Mesendoderm (in vitro differentiated cells): Measurements from ENCODE around the gene AFAP1. TPM values are rescaled to one million over a fixed set of nuclear protein-coding genes. Genes with fewer than 3 reads are reported as not detected.

Source experiments
- DNase-seq: peaks from one replicate; pipeline ENCODE4 v3.0.0; 2013
- H2AK5ac ChIP-seq: 2 replicates; pipeline ENCODE4 v1.6.1; 2013; ENCODE audit warnings: low read length, inconsistent platforms
- H2BK120ac ChIP-seq: 2 replicates; pipeline ENCODE4 v1.6.1; 2013; ENCODE audit warnings: low read depth, mild to moderate bottlenecking, low read length, moderate library complexity, mixed read lengths
- H2BK15ac ChIP-seq: replicated peaks from 2 replicates; pipeline ENCODE4 v1.6.1; 2013; ENCODE audit warnings: low read depth, mild to moderate bottlenecking, moderate library complexity
- H2BK5ac ChIP-seq: 2 replicates; pipeline ENCODE4 v1.6.1; 2013; ENCODE audit warnings: low read length, inconsistent platforms
- H3K18ac ChIP-seq: 2 replicates; pipeline ENCODE4 v1.6.1; 2013; ENCODE audit warnings: mild to moderate bottlenecking, low read length, mixed read lengths
- H3K23ac ChIP-seq: one replicate; pipeline ENCODE4 v1.6.1; 2013; ENCODE audit warnings: low read length
- H3K27ac ChIP-seq: 2 replicates; pipeline ENCODE4 v1.5.1; 2013; ENCODE audit warnings: low read depth, mild to moderate bottlenecking, inconsistent platforms, low read length, moderate library complexity
- H3K27me3 ChIP-seq: 2 replicates; pipeline ENCODE4 v1.6.1; 2013; ENCODE audit warnings: low read length, control low read depth, mild to moderate bottlenecking, inconsistent platforms; ENCODE audit not compliant: insufficient read depth, poor library complexity
- H3K36me3 ChIP-seq: 2 replicates; pipeline ENCODE4 v1.6.1; 2013; ENCODE audit warnings: low read length, inconsistent platforms; ENCODE audit not compliant: control insufficient read depth, insufficient read depth
- H3K4ac ChIP-seq: one replicate; pipeline ENCODE4 v1.6.1; 2013; ENCODE audit warnings: low read depth, mild to moderate bottlenecking, low read length, moderate library complexity
- H3K4me1 ChIP-seq: 2 replicates; pipeline ENCODE4 v1.6.1; 2013; ENCODE audit warnings: low read depth, low read length, inconsistent platforms; ENCODE audit not compliant: control insufficient read depth
- H3K4me2 ChIP-seq: 2 replicates; pipeline ENCODE4 v1.6.1; 2013; ENCODE audit warnings: low read length
- H3K4me3 ChIP-seq: 2 replicates; pipeline ENCODE4 v1.5.1; 2013; ENCODE audit warnings: mild to moderate bottlenecking, low read length
- H3K56ac ChIP-seq: one replicate; pipeline ENCODE4 v1.6.1; 2013; ENCODE audit warnings: low read length
- H3K79me1 ChIP-seq: 2 replicates; pipeline ENCODE4 v1.6.1; 2013; ENCODE audit warnings: low read length, inconsistent platforms
- H3K79me2 ChIP-seq: 2 replicates; pipeline ENCODE4 v1.6.1; 2013; ENCODE audit warnings: mild to moderate bottlenecking, low read length; ENCODE audit not compliant: control insufficient read depth, insufficient read depth
- H3K9ac ChIP-seq: 2 replicates; pipeline ENCODE4 v1.6.1; 2013; ENCODE audit warnings: low read length, inconsistent platforms
- H4K5ac ChIP-seq: one replicate; pipeline ENCODE4 v1.6.1; 2013; ENCODE audit warnings: low read length
- H4K8ac ChIP-seq: one replicate; pipeline ENCODE4 v1.6.1; 2013; ENCODE audit warnings: low read depth, mild to moderate bottlenecking, control low read depth, low read length, moderate library complexity
- WGBS: extraction: QIAGEN DNeasy Blood & Tissue Kit; methylation state at CpG from one replicate; pipeline ENCODE4 v1.1.7; 2013; ENCODE audit warnings: low lambda C conversion rate, missing lambda C conversion rate; ENCODE audit not compliant: insufficient coverage; ENCODE audit errors: extremely low coverage; 5-methylcytosine and 5-hydroxymethylcytosine counted together
- polyA plus RNA-seq, 2 experiments: library from polyadenylated mRNA; stranded (reverse); fragments of 200-250 nt; gene quantifications; one replicate each; pipeline ENCODE4 v1.2.3, GENCODE V29; 2013

The AFAP1 gene
- polyA plus RNA-seq (2013, experiment 1 of 2), result 11.2 TPM
- polyA plus RNA-seq (2013, experiment 2 of 2), result 11.4 TPM

GRCh38 chr4:7939377-7940108 is at the start of gene AFAP1:
Gene AFAP1 (minus strand): TSS chr4:7939861. CDS start chr4:7872078, 67,783 bp downstream.
- peak within 1 kb of the TSS; percentile 88 for H4K8ac ChIP-seq
- H3K18ac ChIP-seq, result peak within 1 kb of the TSS; percentile 19
- H3K27me3 ChIP-seq, result no peaks in the 10 kb centered on the region
- peaks cover 31% of the 10 kb centered on the region for H3K79me2 ChIP-seq
- peak within 1 kb of the TSS; percentile 91 for H3K56ac ChIP-seq
- peak within 1 kb of the TSS; percentile 88 for H3K9ac ChIP-seq
- H4K5ac ChIP-seq, result no peak within 1 kb of the TSS
- H2BK5ac ChIP-seq, result no peak within 1 kb of the TSS
- no peak within 1 kb of the TSS for H2BK15ac ChIP-seq
- WGBS, result no CpG with 5 or more reads among the region's 96 CpGs
- peaks cover 9% of the 10 kb centered on the region for H3K4me1 ChIP-seq
- H3K79me1 ChIP-seq, result peaks cover 3% of the 10 kb centered on the region
- peak within 1 kb of the TSS; percentile 76 for H3K4me3 ChIP-seq
- H3K4ac ChIP-seq, result peak within 1 kb of the TSS; percentile 7
- H3K23ac ChIP-seq, result peak within 1 kb of the TSS; percentile 91
- peak within 1 kb of the TSS; percentile 83 for H3K27ac ChIP-seq
- H3K36me3 ChIP-seq, result no peaks in the 10 kb centered on the region
- H3K4me2 ChIP-seq, result peak within 1 kb of the TSS; percentile 95
- peak; percentile 94 for DNase-seq
- peak within 1 kb of the TSS; percentile 1 for H2BK120ac ChIP-seq
- no peak within 1 kb of the TSS for H2AK5ac ChIP-seq

GRCh38 chr4:7988437-7988836 is 48.8 kb upstream of the AFAP1 start:
- Histone ChIP-seq H3K79me2 (no peaks in the 10 kb centered on the region), H3K56ac (no peak overlapping the region), H3K79me1 (no peaks in the 10 kb centered on the region), H3K4me1 (no peaks in the 10 kb centered on the region), H3K4ac (no peak overlapping the region), H3K36me3 (no peaks in the 10 kb centered on the region), H4K5ac (no peak overlapping the region), H2AK5ac (no peak overlapping the region), H3K27me3 (no peaks in the 10 kb centered on the region), H3K4me3 (no peak overlapping the region), H3K23ac (no peak overlapping the region), H3K9ac (no peak overlapping the region), H2BK15ac (no peak overlapping the region), H3K27ac (no peak overlapping the region), H4K8ac (no peak overlapping the region), H3K18ac (no peak overlapping the region), H2BK120ac (no peak overlapping the region), H3K4me2 (no peak overlapping the region), H2BK5ac (no peak overlapping the region)
- no peak for DNase-seq
- no CpG with 5 or more reads among the region's 1 CpG for WGBS

GRCh38 chr4:7987148-7987989 is 47.7 kb upstream of the AFAP1 start:
- no peaks in the 10 kb centered on the region for H3K4me1 ChIP-seq
- no peak overlapping the region for H3K9ac ChIP-seq
- no peak overlapping the region for H3K23ac ChIP-seq
- no peak overlapping the region for H3K56ac ChIP-seq
- no peak overlapping the region for H3K27ac ChIP-seq
- H3K18ac ChIP-seq, result no peak overlapping the region
- DNase-seq, result peak; percentile 87
- no peaks in the 10 kb centered on the region for H3K36me3 ChIP-seq
- H3K4me3 ChIP-seq, result no peak overlapping the region
- no peak overlapping the region for H2BK120ac ChIP-seq
- H3K4me2 ChIP-seq, result no peak overlapping the region
- H2AK5ac ChIP-seq, result no peak overlapping the region
- no peak overlapping the region for H4K5ac ChIP-seq
- H3K4ac ChIP-seq, result no peak overlapping the region
- H3K79me2 ChIP-seq, result no peaks in the 10 kb centered on the region
- H4K8ac ChIP-seq, result no peak overlapping the region
- H3K79me1 ChIP-seq, result no peaks in the 10 kb centered on the region
- no peaks in the 10 kb centered on the region for H3K27me3 ChIP-seq
- no CpG with 5 or more reads among the region's 10 CpGs for WGBS
- H2BK15ac ChIP-seq, result no peak overlapping the region
- H2BK5ac ChIP-seq, result no peak overlapping the region

DNA sequence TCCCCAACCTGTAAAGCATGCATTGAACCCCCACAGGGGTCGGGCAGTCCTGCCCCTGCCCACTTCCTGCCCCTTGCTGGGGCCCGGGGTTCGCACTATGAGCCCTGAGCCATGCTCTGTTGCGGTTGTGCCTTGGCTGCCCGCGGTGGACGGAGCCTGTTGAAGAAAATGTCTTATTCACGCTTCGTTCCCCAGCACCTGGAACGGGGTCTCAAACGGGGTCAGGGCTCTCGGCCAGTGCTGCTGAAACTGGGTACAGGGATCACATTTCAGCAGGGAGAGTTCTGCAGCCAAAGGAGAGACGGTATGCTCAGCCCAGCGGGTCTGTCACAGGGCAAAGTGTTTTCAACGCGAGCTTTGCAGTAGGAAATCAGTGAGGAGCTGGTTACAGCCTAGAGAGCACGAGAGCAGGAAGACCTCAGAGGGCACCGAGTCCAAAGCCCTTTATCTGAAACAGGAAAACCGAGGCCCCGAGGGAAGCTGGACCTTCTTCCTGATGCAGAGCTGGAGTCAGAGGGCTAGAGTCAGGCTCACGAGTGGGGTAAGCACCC is 46.3 kb upstream of the AFAP1 start:
- Histone ChIP-seq H3K79me1 (no peaks in the 10 kb centered on the region), H3K4ac (no peak overlapping the region), H3K79me2 (no peaks in the 10 kb centered on the region), H4K5ac (no peak overlapping the region), H3K56ac (no peak overlapping the region), H2BK5ac (no peak overlapping the region), H3K27me3 (no peaks in the 10 kb centered on the region), H3K4me3 (no peak overlapping the region), H4K8ac (no peak overlapping the region), H3K27ac (no peak overlapping the region), H2BK15ac (no peak overlapping the region), H3K9ac (no peak overlapping the region), H3K18ac (no peak overlapping the region), H3K4me2 (no peak overlapping the region), H3K23ac (no peak overlapping the region), H3K4me1 (no peaks in the 10 kb centered on the region), H2AK5ac (no peak overlapping the region), H2BK120ac (no peak overlapping the region), H3K36me3 (no peaks in the 10 kb centered on the region)
- WGBS, result no CpG with 5 or more reads among the region's 21 CpGs
- DNase-seq, result no peak

DNA sequence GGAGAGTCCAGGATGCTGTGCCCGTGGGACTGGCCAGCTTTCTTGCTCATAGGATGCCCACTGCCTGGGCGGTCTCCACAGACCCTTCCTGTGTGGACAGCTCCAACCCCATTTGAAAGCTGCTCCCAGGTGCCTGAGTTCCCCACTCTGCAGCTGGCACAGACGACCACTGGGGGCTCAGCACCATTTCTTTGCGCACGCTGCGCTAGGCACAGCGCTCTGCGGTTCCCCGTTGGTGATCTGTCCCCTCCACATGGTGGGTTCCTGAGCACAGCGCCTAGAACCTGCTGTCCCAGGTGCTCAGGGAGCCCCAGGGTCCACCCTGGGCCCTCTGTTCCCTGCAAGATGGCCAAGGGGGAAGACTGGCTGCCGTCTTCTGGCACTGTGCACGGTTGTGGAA is 45.4 kb upstream of the AFAP1 start:
- DNase-seq, result no peak
- no peak overlapping the region for H3K18ac ChIP-seq
- no peak overlapping the region for H4K5ac ChIP-seq
- H3K36me3 ChIP-seq, result no peaks in the 10 kb centered on the region
- H3K4me2 ChIP-seq, result no peak overlapping the region
- no peak overlapping the region for H3K27ac ChIP-seq
- no peak overlapping the region for H2BK5ac ChIP-seq
- no peak overlapping the region for H2AK5ac ChIP-seq
- WGBS, result no CpG with 5 or more reads among the region's 12 CpGs
- no peaks in the 10 kb centered on the region for H3K27me3 ChIP-seq
- H3K9ac ChIP-seq, result no peak overlapping the region
- H3K79me1 ChIP-seq, result no peaks in the 10 kb centered on the region
- H2BK15ac ChIP-seq, result no peak overlapping the region
- no peak overlapping the region for H3K4me3 ChIP-seq
- no peak overlapping the region for H3K56ac ChIP-seq
- no peak overlapping the region for H4K8ac ChIP-seq
- H3K79me2 ChIP-seq, result no peaks in the 10 kb centered on the region
- H3K4me1 ChIP-seq, result no peaks in the 10 kb centered on the region
- no peak overlapping the region for H3K4ac ChIP-seq
- no peak overlapping the region for H2BK120ac ChIP-seq
- no peak overlapping the region for H3K23ac ChIP-seq
